ENCODE results near the gene CACNA1B. TPM values are rescaled to one million over a fixed set of nuclear protein-coding genes. Genes with fewer than 3 reads are reported as not detected.

The CACNA1B gene
- polyA plus RNA-seq, 1 of the 3 experiments (the other 2 are of a cell fraction): 0.03 TPM

DNA sequence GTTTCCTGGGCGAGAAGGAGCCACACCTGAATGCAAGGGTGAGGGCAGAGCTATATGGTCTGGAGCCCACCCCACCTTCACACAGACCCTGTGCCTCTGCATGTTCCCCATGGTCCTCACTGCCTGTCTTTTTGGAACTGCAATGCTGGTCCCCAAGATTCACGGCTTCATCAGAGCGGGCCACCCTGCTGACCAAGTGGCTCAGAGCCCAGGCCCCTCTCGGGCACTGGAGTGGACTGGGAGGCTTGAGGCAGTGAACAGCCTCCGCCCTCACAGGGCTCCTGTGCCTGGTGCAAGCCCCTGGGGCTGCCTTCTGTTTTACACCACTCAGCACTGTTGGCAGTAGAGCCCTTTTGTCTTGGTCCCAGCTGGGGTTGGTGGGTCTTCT, 143.2 kb downstream of the CACNA1B start:
- Histone ChIP-seq H3K27ac (ENCODE audit: low read depth in 2 of 2, low read length in 1 of 2) (no peak overlapping the region), H3K79me2 (ENCODE audit: insufficient read depth) (no peaks in the 10 kb centered on the region), H3K27me3 (ENCODE audit: insufficient read depth) (no peaks in the 10 kb centered on the region), H3K4me1 (ENCODE audit: control insufficient read depth in 1 of 2, insufficient read depth in 2 of 2, low read depth in 1 of 2, low read length in 1 of 2) (peaks cover 0 to 2% of the 10 kb centered on the region in 2 experiments; a peak in 1 of 4 replicates), H4K20me1 (ENCODE audit: insufficient read depth) (no peaks in the 10 kb centered on the region), H3K36me3 (replicated peaks in 1 of 2; ENCODE audit: control insufficient read depth in 1 of 2, insufficient read depth in 2 of 2, low read length in 1 of 2) (no peaks in the 10 kb centered on the region), H3F3A (replicated peaks; ENCODE audit: insufficient read depth) (no peaks in the 10 kb centered on the region), H3K9ac (no peak overlapping the region), H2AFZ (ENCODE audit: low read depth) (no peak overlapping the region), H3K4me3 (ENCODE audit: low read depth in 2 of 2, low read length in 1 of 2) (no peak overlapping the region), H3K4me2 (no peak overlapping the region), H3K9me2 (no peaks in the 10 kb centered on the region), H3K9me3 (no peaks in the 10 kb centered on the region)
- ChIA-PET CTCF (no interaction called here), POLR2A (no interaction called here)
- TF ChIP-seq MXI1 (IDR thresholded peaks at IDR 0.05; ENCODE audit: low read depth, low read length) (no peak), SMC3 (IDR thresholded peaks at IDR 0.05; ENCODE audit: low read depth, low read length) (no peak), MEF2A (IDR thresholded peaks at IDR 0.05; ENCODE audit: borderline replicate concordance, low read depth) (no peak), GATA2 (CRISPR knock-in tag; IDR thresholded peaks at IDR 0.05) (no peak), TCF12 (IDR thresholded peaks at IDR 0.05) (no peak), REST (IDR thresholded peaks at IDR 0.05; ENCODE audit: low read depth, low read length) (no peak), FOXM1 (IDR thresholded peaks at IDR 0.05; ENCODE audit: low read depth) (no peak), FOXJ3 (CRISPR knock-in tag; IDR thresholded peaks at IDR 0.05) (no peak), RFX5 (IDR thresholded peaks at IDR 0.05; ENCODE audit: low read length) (no peak), CTCF (IDR thresholded peaks at IDR 0.05) (no peak), TEAD4 (IDR thresholded peaks at IDR 0.05; ENCODE audit: borderline replicate concordance, insufficient read depth) (no peak), POLR2AphosphoS5 (IDR thresholded peaks at IDR 0.05; ENCODE audit: low read depth, low read length) (no peak), NRF1 (IDR thresholded peaks at IDR 0.05; ENCODE audit: low read depth, low read length) (no peak), NFIC (IDR thresholded peaks at IDR 0.05; ENCODE audit: borderline replicate concordance) (no peak), IRF3 (IDR thresholded peaks at IDR 0.05; ENCODE audit: low read depth, low read length) (no peak), PBX3 (IDR thresholded peaks at IDR 0.05) (no peak), FOSL2 (IDR thresholded peaks at IDR 0.05; ENCODE audit: borderline replicate concordance, low read depth) (no peak), USF2 (IDR thresholded peaks at IDR 0.05; ENCODE audit: borderline replicate concordance, low read depth, low read length) (no peak), ZBTB33 (IDR thresholded peaks at IDR 0.05; ENCODE audit: borderline replicate concordance, low read depth) (no peak)
- TF ChIP-seq, protein P1, sequence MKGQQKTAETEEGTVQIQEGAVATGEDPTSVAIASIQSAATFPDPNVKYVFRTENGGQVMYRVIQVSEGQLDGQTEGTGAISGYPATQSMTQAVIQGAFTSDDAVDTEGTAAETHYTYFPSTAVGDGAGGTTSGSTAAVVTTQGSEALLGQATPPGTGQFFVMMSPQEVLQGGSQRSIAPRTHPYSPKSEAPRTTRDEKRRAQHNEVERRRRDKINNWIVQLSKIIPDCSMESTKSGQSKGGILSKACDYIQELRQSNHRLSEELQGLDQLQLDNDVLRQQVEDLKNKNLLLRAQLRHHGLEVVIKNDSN (IDR thresholded peaks at IDR 0.05; ENCODE audit: borderline replicate concordance, low read depth): no peak
- peak; percentile 16 for DNase-seq
- WGBS (ENCODE audit: low lambda C conversion rate): 100% methylated on average over 2 of the region's 5 CpGs

Measured in SK-N-SH (cell line).